GM19025 (cell line): ENCODE measurements around the gene RPL9.
"Not testable (repeated sequence)": the region's sequence is repeated elsewhere in the genome, so short reads cannot be mapped to it uniquely, and the experiment has no call there.

Experiments
- ATAC-seq: cut with Tn5 transposase; IDR thresholded peaks from one replicate; pipeline ENCODE4 v1.9.1; 2021; ENCODE audit warnings: mild to moderate bottlenecking, low read depth, moderate library complexity; ENCODE audit not compliant: unreplicated experiment

The RPL9 gene

DNA sequence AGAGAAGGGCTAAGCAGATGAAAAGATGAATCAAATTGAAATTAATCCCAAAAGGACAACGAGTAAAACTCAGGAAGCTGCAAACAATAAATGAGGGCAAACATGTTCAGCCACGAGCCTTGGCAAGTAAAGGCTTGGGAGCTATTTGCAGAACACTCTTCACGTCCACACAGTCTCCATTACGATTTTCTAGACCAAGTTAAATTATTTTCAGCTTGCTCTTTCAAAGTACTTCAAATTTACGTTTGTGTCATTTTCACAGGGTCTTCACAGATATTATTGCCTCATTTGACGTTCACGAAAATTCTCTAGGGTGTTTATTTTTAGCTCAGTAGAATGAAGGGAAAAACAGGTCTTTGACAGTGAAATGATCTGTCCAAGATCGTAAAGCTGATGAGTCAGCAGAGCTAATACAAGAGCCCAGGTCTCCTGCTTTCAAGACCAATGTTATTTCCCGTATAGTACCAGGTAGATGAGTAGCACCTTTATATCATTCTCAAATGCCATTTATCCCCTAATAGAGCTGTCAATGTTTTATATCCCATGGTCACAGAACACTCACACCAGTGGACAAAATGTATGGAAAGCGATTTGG lies 31.1 kb downstream of the RPL9 start:
- no peak for ATAC-seq

DNA sequence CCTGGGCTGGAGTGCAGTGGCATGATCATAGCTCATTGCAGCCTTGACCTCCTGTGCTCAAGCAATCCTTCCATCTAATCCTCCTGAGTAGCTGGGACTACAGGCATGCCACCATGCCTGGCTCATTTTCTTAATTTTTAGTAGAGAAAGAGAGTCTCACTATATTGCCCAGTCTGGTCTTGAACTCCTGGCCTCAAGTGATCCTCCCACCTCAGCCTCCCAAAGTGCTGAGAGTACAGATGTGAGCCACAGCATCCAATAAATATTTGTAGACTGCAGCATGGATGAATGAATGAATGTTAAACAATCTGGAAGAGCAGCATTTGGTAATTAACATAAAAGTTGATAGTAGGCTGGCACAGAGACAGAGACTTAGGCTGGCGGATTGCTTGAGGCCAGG lies 32.0 kb downstream of the RPL9 start:
- no peak for ATAC-seq

DNA sequence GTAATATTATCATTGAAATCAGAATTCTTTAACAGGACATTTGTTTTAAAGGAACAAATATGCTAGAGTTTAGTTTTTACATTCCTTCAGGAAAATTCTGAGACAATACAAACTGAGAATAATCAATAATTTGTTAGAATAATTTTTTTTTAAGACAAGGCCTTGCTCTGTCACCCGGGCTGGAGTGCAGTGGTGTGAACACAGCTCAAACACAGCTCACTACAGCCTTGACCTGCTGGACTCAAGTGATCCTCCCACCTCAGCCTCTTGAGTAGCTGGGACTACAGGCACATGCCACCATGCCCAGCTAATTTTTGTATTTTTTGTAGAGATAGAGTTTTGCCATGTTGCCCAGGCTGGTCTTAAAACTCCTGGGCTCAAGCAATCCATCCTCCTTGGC lies 33.4 kb downstream of the RPL9 start:
- not testable (repeated sequence) for ATAC-seq

DNA sequence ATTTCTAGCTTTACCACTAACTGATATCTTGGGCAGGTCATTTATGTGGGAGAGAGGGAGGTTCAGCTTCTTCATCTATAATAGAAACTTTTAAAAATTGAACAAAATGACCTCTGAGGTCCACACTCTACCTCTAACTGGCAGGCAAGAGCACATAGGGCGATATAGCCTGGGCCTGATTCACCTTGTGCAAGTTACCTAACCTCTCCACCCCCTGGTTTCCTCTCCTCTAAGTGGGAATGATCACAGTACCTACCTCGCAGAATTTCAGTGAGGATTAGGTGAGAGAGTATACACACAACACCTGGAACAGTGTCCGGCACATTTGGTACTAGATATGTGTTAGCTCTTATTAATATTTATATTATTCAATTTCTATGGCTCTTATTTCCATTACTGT lies 36.5 kb downstream of the RPL9 start:
- no peak for ATAC-seq

DNA sequence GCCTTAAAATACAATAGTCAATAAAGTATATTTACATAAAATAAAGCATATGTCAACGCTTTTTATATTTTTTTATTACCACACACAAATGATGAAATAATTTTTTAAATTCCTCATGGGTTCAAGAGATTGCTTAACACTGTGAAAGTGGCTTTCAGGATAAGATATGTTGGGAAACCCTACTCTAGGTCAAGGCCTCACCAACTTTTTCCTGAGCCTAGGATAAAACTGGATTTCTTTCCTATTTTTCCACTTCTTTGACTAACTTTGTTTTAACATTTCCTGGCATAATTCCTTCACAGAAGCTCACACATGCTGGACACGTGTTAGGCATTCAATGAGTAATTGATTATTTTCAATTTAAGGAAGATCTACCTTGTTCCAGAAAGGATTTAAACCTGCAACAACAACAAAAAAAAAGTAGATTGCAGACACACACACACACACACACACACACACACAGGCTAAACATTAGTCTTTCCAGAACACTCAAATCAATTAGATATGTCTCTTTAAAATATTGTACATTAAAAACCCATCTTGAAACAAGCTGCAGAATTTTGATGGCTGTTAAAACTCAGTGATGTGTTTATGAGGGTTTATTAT lies 42.9 kb downstream of the RPL9 start:
- ATAC-seq, result no peak

DNA sequence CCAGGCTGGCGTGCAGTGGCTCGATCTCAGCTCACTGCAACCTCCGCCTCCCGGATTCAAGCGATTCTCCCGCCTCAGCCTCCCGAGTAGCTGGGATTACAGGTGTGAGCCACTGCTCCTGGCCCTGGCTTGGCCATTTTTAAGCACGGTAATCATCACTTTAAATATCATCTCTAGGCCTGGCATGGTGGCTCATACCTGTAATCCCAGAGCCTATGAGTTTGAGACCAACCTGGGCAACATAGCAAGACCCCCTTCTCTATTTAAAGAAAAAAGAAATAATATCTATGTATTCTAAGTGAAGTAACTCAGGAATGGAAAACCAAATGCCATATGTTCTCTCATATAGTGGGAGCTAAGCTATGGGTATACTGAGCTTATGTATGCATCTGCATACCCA lies 47.2 kb downstream of the RPL9 start:
- ATAC-seq, result not testable (repeated sequence)

DNA sequence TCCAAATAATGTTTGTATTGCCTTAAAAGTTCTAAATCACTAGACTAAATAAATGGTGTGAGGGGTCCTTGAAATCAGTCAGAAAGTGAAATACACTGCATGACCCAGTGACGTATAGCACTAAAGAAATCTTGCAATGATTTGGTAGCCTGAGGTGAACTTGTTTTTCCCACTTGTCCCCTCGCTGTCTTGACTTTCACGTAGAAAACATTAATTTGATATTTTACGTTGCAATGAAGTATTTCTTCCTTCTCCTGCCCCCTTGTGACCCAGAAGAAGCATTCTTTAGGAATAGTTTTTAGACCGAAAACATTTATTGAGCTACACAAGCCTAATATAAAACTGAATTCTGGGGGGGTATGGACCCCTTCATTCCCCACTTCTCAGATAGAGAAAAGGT lies 48.3 kb downstream of the RPL9 start:
- ATAC-seq, result no peak

DNA sequence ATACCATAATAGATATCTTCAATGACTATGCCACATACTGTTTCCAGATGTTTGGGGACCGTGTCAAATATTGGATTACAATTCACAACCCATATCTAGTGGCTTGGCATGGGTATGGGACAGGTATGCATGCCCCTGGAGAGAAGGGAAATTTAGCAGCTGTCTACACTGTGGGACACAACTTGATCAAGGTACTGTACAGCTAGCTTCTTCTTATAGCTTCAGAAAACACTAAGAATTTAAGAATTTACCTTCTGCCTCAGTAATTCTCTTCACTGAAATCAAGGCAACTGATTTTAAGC lies 51.2 kb downstream of the RPL9 start:
- no peak for ATAC-seq

DNA sequence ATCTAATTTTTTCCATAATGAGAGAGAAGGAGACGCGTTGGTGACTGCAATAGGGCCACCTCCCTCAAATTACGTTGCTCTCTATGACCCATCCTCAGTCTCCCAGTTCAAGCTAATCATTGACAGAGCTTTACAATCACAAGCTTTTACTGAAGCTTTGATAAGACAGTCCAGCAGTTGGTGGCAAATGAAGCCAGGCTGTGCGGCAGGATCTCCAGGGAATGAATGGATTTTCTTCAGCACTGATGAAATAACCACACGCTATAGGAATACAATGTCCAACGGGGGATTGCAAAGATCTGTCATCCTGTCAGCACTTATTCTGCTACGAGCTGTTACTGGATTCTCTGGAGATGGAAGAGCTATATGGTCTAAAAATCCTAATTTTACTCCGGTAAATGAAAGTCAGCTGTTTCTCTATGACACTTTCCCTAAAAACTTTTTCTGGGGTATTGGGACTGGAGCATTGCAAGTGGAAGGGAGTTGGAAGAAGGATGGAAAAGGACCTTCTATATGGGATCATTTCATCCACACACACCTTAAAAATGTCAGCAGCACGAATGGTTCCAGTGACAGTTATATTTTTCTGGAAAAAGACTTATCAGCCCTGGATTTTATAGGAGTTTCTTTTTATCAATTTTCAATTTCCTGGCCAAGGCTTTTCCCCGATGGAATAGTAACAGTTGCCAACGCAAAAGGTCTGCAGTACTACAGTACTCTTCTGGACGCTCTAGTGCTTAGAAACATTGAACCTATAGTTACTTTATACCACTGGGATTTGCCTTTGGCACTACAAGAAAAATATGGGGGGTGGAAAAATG lies 51.7 kb downstream of the RPL9 start, which contains the start of gene KLB:
TSS of gene KLB (plus strand) at position 168 of the 821 bp plus-strand sequence. CDS start at position 188, 20 bp downstream.
- ATAC-seq, result no peak
